ENCODE data around the gene TBL2. TPM values are rescaled to one million over a fixed set of nuclear protein-coding genes. Genes with fewer than 3 reads are reported as not detected.
"Not testable (repeated sequence)": the region's sequence is repeated elsewhere in the genome, so short reads cannot be mapped to it uniquely, and the experiment has no call there.

TBL2 gene
- total RNA-seq, 4 donors from 2014 or later: 31.9 to 56.3 (median 46.2) TPM

DNA sequence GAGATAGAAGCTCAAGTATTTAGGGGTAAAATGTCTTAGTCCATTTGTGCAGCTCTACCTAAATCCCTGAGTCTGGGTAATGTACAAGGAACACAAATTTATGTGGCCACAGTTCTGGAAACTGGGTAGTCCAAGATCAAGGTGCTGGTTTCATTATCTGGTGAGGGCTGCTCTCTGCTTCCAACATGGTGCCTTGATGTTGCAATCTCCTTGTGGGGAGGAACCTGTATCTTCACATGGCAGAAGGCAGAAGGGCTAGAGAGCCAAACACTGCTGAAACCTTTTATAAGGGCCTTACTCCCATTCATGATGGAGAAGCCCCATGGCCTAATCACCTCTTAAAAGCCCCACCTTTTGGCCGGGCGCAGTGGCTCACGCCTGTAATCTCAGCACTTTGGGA lies 47.6 kb downstream of the TBL2 start:
- WGBS, 2 donors (ENCODE audit: low coverage in 1 of 2): 98% methylated on average over 3 of the region's 3 CpGs; no CpG with 5 or more reads in 1 of the 2 donors
- DNase-seq: no peak
- no peak overlapping the region for H3K4me3 ChIP-seq
- TF ChIP-seq POLR2AphosphoS5 (IDR thresholded peaks at IDR 0.05) (no peak), POLR2A (IDR thresholded peaks at IDR 0.05) (no peak), EP300 (IDR thresholded peaks at IDR 0.05; ENCODE audit: low read depth) (no peak)
- TF ChIP-seq, protein P1, sequence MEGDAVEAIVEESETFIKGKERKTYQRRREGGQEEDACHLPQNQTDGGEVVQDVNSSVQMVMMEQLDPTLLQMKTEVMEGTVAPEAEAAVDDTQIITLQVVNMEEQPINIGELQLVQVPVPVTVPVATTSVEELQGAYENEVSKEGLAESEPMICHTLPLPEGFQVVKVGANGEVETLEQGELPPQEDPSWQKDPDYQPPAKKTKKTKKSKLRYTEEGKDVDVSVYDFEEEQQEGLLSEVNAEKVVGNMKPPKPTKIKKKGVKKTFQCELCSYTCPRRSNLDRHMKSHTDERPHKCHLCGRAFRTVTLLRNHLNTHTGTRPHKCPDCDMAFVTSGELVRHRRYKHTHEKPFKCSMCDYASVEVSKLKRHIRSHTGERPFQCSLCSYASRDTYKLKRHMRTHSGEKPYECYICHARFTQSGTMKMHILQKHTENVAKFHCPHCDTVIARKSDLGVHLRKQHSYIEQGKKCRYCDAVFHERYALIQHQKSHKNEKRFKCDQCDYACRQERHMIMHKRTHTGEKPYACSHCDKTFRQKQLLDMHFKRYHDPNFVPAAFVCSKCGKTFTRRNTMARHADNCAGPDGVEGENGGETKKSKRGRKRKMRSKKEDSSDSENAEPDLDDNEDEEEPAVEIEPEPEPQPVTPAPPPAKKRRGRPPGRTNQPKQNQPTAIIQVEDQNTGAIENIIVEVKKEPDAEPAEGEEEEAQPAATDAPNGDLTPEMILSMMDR (IDR thresholded peaks at IDR 0.05): no peak
- no peaks in the 10 kb centered on the region for H3K27me3 ChIP-seq
- intact Hi-C loops (cut with DNase I; ENCODE audit: low total_unique reads) (no loop called here), in situ Hi-C loops (cut with MboI; ENCODE audit: low pct_ligation_motif_present in 1 of 4, low pct_unique_long_range_greater_than_20kb in 1 of 4, low sequenced_read_pairs in 3 of 4) (no loop called here)
- no peaks in the 10 kb centered on the region for H3K9me3 ChIP-seq
- peaks cover 0 to 8% (median 0%) of the 10 kb centered on the region in 4 donors for H3K4me1 ChIP-seq
- H3K27ac ChIP-seq: no peak overlapping the region
- peaks cover 0 to 5% (median 2%) of the 10 kb centered on the region in 4 donors for H3K36me3 ChIP-seq

DNA sequence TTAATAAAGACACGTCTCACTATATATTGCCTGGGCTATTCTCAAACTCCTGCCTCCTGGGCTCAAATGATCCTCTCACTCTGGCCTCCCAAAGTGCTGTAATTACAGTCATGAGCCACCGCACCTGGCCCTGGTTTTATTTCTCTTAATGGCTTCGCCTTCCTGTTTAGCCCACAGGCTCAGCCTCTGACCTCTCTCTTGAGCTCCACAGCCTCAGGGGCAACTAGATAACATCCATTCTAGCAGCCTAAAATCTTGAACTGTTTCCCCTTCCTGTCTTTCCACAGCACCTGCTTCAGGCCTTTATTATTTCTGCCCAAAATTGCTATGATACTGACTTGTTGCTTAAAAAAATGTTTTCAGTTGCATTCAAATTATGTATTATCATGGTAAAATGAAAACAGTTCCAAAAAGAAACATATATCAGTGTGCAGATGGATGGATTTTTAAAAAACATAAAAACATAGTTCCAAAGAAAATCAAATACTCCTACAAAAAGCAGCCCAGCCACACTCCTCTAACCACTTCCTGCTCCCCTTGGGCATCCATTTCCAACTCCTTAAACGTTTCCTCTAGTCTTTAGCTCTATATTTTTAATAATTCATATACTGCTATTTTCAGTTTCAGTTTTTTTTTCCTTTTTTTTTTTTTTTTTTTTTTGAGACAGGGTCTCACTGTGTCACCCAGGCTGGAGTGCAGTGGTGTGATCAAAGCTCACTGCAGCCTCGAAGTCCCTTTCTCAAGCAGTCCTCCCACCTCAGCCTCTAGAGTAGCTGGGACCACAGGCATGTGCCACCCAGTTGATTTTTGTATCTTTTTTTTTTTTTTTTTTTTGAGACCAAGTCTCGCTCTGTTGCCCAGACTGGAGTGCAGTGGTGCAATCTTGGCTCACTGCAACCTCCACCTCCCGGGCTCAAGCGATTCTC lies 51.2 kb downstream of the TBL2 start:
- no peak for TF ChIP-seq POLR2A (IDR thresholded peaks at IDR 0.05)
- no peak for TF ChIP-seq POLR2AphosphoS5 (IDR thresholded peaks at IDR 0.05)
- no peak for TF ChIP-seq EP300 (IDR thresholded peaks at IDR 0.05; ENCODE audit: low read depth)
- TF ChIP-seq, protein P1 (IDR thresholded peaks at IDR 0.05): no peak
- intact Hi-C loops (cut with DNase I; ENCODE audit: low total_unique reads) (no loop called here), in situ Hi-C loops (cut with MboI; ENCODE audit: low pct_ligation_motif_present in 1 of 4, low pct_unique_long_range_greater_than_20kb in 1 of 4, low sequenced_read_pairs in 3 of 4) (no loop called here)
- H3K4me3 ChIP-seq: no peak overlapping the region
- H3K4me1 ChIP-seq: peaks cover 0 to 21% (median 7%) of the 10 kb centered on the region in 4 donors
- no peaks in the 10 kb centered on the region for H3K9me3 ChIP-seq
- peak overlapping the region in 1 of 4 donors; percentile 34 for H3K27ac ChIP-seq
- DNase-seq: no peak
- 47 to 63% methylated on average over 4 to 8 of the region's 8 CpGs for WGBS, 2 donors (ENCODE audit: low coverage in 1 of 2)
- H3K27me3 ChIP-seq: no peaks in the 10 kb centered on the region
- H3K36me3 ChIP-seq: no peaks in the 10 kb centered on the region

DNA sequence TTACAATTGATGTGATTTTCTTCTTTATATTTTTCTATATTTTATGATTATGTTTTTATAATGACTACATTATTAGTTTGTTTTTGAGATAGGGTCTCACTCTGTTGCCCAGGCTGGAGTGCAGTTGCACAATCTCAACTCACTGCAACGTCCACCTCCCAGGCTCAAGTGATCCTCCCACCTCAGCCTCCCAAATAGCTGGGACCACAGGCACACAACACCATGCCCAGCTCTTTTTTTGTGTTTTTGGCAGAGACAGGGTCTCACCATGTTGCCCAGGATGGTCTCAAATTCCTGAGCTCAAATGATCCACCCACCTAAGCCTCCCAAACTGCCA lies 52.3 kb downstream of the TBL2 start:
- Histone ChIP-seq H3K4me1 (peaks cover 0 to 21% (median 7%) of the 10 kb centered on the region in 4 donors), H3K27ac (peak overlapping the region in 1 of 4 donors; percentile 12)
- H3K27me3 ChIP-seq; H3K9me3 ChIP-seq; in situ Hi-C loops (cut with MboI; ENCODE audit: low pct_ligation_motif_present in 1 of 4, low pct_unique_long_range_greater_than_20kb in 1 of 4, low sequenced_read_pairs in 3 of 4); DNase-seq; H3K36me3 ChIP-seq; intact Hi-C loops (cut with DNase I; ENCODE audit: low total_unique reads); H3K4me3 ChIP-seq: not testable (repeated sequence)
- 78 to 88% methylated on average over 1 of the region's 1 CpG for WGBS, 2 donors (ENCODE audit: low coverage in 1 of 2)

DNA sequence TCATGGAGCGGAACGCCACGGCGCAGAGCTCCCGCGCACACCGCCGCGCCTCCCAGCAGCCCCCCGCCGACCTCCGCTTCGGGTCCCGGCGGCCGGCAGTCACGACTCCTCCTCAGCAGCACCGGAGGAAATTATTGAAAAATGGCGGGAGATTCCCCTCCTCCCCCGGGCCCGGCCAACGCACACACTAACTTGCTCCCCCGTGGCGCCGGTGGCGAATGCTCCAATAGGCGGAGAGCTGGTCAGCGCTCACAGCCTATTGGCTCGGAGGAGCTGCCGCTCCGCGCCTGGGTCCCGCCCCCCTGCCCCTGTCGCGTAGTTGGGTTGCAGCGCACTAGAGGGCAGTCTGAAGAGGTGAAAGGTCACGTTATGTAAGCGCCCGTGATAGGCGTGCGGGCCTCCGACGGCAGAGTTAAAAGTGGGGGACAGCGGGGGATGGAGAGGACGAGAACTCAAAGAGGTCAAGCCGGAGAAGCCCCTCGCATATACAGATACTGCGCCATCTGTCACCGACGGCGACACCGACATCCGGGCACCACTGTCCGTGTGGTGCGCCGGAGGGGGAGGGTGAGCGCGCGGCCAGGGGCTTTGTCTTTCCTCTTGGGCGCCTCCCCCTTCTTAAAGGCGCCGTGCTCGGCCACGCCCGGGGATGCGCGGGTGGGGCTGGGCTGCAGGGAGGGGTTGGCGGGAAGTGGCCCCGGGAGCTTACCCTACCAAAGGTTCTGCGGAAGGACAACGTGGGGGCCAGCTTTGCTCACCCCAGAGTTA lies 56.1 kb downstream of the TBL2 start, which contains the start of gene BAZ1B:
BAZ1B (minus strand) TSS at position 189 of the 768 bp plus-strand sequence. CDS start 360 bp downstream, outside the sequence.
- peak within 1 kb of the TSS; percentile 91 to 97 (median 97) for H3K27ac ChIP-seq
- peaks cover 10 to 51% (median 30%) of the 10 kb centered on the region in 4 donors for H3K4me1 ChIP-seq
- WGBS, 2 donors (ENCODE audit: low coverage in 1 of 2): 0% methylated on average over 33 of the region's 71 CpGs; no CpG with 5 or more reads in 1 of the 2 donors
- intact Hi-C loops (cut with DNase I; ENCODE audit: low total_unique reads) (loop anchor here (2.0 to 5.0 kb wide), 2 partner anchors 55 to 1060 kb away; no protein-coding TSS in a partner anchor), in situ Hi-C loops (cut with MboI; ENCODE audit: low pct_ligation_motif_present in 1 of 4, low pct_unique_long_range_greater_than_20kb in 1 of 4, low sequenced_read_pairs in 3 of 4) (no loop called here)
- no peaks in the 10 kb centered on the region for H3K36me3 ChIP-seq
- H3K27me3 ChIP-seq: no peaks in the 10 kb centered on the region
- TF ChIP-seq POLR2A (IDR thresholded peaks at IDR 0.05): peak; percentile 60
- TF ChIP-seq, protein P1 (IDR thresholded peaks at IDR 0.05): peak in 4 of 5 experiments; percentile 17 to 56 (median 30)
- peak in 2 of 3 donors; percentile 77 to 88 for TF ChIP-seq POLR2AphosphoS5 (IDR thresholded peaks at IDR 0.05)
- TF ChIP-seq EP300 (IDR thresholded peaks at IDR 0.05; ENCODE audit: low read depth): no peak
- no peaks in the 10 kb centered on the region for H3K9me3 ChIP-seq
- DNase-seq: peak; percentile 98
- peak within 1 kb of the TSS; percentile 81 to 91 (median 87) for H3K4me3 ChIP-seq
